Measurements from ENCODE around the gene PDCD1.
"Not testable (repeated sequence)": the region's sequence is repeated elsewhere in the genome, so short reads cannot be mapped to it uniquely, and the experiment has no call there.

The PDCD1 gene

DNA sequence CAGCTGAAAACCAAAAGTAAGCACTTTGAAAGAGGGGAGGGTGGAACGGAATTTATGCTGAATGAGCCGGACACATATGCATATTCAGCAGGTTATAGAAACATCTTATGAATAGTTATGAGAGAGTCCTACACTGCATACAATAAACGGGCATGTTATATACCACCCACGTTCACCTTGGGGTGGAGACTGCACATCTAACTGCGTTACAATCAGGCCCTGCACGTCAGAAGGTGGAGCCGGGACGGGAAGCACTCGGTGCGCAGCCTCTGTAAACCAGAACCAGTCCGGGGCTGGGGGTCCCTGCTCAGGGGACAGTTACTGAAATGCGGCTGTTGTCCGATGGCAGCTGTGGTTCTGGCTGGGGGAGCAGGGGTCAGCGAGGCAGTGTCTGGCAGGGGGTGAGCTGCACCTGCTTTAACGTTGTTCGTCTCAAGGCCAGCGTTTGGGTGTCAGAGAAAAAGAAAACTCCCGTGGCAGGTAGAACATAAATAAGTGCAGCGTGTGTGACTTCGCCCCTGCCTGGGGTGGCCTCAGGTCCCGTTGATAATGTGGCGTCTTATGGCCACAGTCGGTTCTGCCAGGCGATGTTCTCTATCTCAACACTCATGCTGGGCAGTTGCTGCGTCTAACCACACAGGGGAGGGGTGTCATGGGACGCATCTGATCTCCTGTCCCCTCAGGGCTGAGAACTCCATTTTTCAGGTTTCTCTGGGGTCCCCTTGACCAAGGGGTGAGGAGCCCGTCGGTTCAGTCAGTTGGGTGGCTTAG, 24.8 kb downstream of the PDCD1 start:
- DNase-seq (ENCODE audit: low read depth) = not testable (repeated sequence)

DNA sequence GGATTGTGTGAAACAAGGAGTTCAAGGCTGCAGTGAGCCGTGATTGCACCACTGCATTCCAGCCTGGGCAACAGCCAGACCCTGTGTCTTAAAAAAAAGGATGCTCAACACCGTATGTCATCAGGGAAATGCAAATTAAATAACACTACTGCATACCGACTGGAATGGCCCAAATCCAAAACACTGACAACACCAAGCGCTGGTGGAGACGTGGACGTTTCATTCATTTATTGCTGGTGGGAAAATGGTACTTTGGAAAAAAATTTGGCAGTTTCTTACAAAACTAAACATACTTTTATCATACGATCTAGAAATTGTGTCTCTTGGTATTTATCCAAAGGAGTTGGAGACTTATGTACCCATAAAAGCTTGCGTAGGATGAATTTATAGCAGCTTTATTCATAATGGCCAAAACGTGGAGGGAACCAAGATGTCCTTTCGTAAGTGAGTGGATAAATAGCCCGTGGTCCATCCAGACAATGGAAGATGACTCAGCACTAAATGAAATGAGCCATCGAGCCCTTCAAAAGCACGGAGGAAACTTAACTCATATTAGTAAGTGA, 25.5 kb downstream of the PDCD1 start:
- DNase-seq (ENCODE audit: low read depth) = no peak

DNA sequence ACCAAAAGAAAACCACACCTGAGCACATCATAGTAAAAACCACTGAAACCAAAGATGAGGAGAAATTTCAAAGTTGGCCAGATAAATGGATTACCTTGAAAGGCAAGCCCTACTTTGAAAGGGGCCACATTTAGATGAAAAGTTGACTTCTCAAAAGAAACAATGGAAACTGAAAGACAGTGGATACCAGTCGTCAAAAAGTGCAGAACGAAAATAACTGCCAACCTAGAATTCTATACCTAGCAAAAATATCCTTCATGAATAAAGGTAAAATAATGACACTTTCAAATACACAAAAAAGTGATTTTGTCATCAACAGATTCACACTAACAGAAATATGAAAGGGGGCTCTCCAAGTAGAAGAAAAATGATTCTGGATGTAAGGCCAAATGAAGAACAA, 31.3 kb downstream of the PDCD1 start:
- DNase-seq (ENCODE audit: low read depth) = no peak

DNA sequence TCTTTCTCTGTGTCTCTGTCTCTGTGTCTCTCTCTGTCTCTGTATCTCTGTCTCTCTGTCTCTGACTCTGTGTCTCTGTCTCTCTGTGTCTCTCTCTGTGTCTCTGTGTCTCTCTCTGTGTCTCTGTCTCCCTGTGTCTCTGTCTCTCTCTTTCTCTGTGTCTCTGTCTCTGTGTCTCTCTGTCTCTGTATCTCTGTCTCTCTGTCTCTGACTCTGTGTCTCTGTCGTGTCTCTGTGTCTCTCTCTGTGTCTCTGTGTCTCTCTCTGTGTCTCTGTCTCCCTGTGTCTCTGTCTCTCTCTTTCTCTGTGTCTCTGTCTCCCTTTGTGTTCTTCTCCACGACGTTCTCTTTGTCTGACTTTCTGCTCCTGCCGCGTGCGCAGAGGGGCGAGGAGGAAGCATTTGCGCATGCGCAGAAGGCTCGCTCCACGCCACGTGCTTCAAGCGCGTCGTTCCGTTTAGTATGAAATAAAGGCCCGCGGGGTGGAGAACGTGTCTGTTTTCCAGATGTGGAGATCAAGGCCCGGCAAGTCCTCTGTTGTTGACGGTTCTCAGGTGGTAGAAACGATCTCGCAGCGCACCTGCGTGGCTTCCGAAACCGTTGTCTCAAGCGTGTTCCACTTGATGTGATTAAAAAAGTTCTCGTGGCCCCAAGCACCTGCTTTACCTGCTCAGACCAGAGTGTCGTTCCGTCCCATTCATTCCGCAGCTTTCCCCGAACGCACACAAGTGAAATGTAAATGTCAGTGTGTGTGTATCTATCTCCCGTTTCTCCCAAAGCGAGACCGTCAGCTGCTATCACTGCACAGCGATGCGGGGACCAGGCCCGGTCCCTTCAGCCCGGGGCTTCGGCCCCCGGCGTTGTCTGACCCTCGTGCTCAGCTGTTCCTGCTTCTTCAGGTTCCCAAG, 34.9 kb downstream of the PDCD1 start:
- not testable (repeated sequence) for DNase-seq (ENCODE audit: low read depth)

DNA sequence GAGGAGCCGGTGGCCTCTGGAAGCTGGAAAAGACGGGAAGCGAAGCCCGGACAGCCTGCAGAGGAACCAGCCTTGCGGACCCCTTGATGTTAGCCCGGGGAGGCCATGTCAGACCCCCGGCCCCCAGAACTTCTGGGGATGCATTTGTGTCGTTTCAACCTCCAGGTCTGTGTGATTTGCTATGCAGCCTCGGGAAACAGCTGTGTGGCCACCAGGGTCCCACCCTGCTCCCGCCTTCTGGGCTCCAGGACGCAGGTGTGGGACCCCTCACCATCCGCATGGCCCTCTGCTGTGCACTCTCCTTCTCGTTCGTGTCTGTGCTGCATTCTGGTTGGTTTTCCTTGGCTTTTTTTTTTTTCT, 36.5 kb downstream of the PDCD1 start:
- no peak for DNase-seq (ENCODE audit: low read depth)

DNA sequence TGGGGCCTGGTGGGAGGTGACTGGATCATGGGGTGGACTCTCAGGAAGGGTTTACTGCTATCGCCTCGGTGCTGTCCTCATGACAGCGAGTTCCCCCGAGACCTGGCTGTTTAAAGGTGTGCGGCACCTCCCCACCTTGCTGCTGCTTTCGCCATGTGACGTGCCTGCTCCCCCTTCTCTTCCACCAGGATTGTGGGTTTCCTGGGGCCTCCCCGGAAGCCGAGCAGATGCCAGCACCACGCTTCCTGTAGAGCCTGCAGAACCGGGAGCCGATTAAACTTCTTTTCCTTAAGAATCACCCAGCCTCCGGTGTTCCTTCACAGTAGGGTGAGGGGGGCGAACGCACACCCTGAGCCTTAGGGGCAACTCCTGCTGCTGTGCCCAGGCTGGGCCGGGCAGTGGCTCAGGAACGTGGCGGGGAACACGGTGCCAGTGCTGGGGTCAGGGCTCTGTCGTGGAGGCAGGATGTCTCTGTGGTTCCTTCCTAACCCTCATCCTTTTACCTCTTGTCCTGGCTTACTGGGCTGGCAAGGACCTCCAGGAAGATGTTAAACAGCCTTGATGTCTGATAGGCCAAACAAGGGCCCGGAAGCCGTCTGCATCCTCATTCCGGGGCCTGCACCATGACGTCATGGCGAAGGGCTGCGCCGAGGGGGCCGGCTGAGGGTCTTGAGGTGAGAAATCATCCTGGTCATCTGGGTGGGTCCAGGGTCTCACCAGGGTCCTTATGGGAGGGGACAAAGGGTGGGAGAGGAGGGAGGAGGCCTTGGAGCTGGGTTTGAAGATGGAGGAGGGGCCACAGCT, 37.0 kb downstream of the PDCD1 start:
- no peak for DNase-seq (ENCODE audit: low read depth)

DNA sequence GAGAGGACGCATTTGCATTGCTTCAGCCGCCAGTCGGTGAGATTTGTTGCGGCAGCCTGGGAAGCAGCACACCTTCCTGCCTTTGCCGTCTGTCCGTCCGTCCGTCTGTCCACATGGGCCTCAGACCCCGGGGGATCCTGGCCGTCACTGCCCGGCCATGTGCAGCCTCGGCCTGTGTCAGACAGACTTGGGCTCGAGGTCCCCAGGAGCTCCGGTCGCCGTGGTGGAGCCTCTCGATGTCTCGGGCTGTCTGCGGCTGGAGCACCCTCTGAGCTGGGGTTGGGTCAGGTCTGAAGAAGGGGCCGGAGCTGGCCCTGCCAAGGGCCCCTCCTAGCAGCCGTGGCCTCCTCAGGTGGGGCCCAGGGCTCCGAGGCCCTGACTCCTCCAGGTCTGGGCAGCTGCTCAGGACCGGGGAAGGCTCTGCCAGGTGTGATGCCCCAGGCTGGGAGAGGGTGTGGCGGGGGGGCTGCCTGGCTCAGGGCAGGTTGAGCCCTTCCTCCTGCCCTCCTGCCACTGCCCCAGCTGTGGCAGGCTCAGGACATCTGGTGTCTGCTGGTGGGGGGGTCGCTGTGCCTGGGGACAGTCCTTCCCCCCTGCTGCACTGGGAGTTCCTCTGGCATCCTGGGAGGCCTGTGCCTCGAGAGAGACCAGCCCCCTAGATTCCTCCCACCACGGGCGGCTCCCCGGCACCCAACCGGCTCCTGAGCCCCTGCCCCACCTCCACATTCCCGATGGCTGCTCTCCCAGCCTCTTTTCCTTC, 37.9 kb downstream of the PDCD1 start:
- DNase-seq (ENCODE audit: low read depth) = no peak

DNA sequence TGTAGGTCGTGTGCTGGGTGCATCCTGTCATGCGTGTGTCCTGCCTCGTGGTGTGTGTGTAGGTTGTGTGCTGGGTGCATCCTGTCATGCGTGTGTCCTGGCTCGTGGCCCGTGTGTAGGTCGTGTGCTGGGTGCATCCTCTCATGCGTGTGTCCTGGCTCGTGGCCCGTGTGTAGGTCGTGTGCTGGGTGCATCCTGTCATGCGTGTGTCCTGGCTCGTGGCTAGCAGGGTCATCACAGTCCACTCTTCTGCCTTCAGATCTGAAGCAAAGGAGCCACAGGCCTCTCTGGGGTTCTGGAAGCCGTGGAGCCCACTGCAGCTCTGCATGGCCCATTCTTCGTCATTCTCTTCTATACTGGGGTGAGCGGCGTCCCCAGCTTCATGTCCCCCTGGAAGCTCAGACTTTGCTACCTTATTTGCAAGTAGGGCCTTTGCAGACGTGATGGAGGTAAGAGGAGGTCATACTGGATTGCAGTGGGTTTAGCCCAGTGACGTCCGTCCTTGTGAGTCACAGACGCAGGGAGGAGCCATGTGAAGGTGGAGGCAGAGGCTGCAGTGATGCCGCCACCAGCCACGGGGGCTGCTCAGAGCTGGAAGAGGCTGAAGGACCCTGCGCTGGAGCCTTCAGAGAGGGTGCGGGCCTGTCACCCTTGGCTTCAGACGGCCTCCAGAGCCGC, 38.6 kb downstream of the PDCD1 start:
- DNase-seq (ENCODE audit: low read depth) = not testable (repeated sequence)

DNA sequence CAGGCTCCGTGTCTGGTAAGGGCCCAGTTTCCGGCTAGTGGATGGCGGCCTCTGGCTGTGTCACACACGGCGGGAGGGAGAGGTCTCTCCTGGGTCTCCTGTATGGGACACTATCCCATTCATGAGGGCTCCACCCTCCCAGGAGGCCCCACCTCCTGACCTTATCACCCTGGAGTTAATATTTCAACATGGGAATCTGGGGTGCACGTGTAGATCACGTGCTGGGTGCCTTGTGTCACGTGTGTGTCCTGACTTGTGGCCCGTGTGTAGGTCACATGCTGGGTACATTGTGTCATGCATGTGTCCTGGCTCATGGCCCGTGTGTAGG, 39.8 kb downstream of the PDCD1 start:
- DNase-seq (ENCODE audit: low read depth) = no peak

DNA sequence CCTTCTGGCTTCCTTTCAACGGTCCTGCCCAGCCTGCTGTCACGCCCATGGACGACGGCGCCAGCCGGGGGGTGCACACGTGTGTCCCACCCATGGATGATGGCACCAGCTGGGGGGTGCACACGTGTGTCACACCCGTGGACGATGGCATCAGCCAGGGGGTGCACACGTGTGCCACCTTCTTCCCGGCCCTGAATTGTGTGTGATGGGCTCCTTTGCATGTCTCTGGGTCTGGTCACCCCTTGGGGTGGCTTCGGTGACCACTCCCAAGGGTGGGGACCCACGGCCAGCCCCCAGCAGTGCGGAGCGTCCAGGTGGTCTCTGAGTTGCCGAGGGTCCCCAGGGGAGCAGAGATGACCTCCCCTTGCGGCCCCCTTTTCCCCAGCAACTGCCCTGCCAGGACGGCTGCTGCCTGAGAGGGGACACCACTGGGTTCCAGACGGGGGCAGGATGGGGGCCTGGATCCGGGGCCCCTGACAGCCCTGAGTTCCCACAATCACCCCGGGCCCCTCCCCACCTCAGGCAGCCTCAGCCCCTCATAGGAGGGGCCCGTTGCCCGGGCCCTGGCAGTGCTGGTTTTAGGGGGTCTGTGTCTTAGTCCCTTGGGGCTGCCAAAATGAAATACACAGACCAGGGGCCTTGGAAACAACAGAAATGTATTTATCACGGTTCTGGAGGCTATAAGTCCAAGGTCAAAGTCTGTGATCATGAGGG, 40.3 kb downstream of the PDCD1 start:
- DNase-seq (ENCODE audit: low read depth) = no peak

DNA sequence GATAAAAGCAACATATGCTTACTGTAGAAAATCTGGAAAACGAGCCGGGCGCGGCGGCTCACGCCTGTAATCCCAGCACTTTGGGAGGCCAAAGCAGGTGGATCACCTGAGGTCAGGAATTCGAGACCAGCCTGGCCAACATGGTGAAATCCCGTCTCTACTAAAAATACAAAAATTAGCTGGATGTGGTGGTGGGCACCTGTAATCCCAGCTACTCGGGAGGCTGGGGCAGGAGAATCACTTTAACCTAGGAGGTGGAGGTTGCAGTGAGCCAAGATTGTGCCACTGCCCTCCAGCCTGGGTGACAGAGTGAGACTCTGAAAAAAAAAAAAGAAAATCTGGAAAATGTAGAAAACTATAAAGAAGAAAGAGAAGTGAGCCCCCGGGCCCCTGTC, 40.9 kb downstream of the PDCD1 start:
- DNase-seq (ENCODE audit: low read depth) = not testable (repeated sequence)

DNA sequence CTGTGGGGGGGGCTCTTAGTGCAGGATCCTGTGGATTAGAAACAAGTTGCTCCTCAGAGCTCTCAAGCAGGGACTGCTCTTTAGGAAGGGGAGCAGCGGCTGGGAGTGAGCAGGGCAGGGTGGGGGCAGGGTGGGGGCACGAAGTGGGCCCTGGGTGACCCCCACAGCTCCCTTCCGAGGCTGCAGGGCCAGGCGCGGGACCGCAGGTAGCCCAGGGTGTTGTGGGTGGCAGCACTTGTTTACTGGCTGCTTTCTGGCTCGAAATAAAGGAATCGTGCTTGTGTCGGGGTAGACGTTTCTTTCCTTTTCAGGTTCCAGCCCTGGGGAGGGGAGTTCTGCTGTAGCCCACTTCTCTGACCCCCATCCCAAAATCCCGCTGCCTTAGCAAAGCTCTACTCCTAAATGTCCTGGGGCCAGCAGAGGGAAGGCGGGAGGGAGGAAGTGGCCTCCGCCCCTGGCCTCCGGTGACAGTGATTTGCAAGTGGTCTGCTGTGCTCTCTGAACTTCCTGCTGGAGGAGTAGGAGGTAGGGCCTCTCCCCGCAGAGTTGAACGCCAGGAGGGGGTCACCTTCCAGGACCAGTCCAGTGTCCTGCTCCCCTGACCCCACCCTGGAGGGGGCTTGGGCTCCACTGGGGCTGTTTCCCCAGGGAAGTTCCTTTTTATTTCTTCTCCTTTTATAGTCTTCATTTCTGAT, 41.4 kb downstream of the PDCD1 start:
- DNase-seq (ENCODE audit: low read depth) = no peak

DNA sequence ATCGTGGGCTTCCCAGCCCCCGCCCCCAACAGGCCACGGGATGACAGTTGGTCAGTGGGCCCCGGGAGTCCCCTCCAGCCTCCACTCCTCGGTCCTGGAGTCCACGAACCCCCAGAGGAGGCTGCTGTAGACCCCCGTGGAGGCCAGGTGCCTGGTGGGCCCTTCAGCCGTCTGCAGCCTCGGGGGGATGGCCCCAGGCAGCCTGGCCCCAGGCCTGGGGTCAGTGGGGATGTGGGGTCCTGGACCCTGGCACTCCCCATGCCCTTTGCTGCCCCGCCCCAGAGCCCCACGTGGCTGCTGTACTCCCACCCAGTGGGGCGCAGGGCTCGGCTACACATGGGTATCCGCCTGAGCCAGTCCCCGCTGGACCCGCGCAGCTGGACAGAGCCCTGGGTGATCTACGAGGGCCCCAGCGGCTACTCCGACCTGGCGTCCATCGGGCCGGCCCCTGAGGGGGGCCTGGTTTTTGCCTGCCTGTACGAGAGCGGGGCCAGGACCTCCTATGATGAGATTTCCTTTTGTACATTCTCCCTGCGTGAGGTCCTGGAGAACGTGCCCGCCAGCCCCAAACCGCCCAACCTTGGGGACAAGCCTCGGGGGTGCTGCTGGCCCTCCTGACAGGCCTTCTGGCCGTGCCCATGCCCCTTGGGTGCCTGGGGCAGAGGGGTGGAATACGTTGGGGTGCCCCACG, 42.1 kb downstream of the PDCD1 start:
- DNase-seq (ENCODE audit: low read depth) = no peak

DNA sequence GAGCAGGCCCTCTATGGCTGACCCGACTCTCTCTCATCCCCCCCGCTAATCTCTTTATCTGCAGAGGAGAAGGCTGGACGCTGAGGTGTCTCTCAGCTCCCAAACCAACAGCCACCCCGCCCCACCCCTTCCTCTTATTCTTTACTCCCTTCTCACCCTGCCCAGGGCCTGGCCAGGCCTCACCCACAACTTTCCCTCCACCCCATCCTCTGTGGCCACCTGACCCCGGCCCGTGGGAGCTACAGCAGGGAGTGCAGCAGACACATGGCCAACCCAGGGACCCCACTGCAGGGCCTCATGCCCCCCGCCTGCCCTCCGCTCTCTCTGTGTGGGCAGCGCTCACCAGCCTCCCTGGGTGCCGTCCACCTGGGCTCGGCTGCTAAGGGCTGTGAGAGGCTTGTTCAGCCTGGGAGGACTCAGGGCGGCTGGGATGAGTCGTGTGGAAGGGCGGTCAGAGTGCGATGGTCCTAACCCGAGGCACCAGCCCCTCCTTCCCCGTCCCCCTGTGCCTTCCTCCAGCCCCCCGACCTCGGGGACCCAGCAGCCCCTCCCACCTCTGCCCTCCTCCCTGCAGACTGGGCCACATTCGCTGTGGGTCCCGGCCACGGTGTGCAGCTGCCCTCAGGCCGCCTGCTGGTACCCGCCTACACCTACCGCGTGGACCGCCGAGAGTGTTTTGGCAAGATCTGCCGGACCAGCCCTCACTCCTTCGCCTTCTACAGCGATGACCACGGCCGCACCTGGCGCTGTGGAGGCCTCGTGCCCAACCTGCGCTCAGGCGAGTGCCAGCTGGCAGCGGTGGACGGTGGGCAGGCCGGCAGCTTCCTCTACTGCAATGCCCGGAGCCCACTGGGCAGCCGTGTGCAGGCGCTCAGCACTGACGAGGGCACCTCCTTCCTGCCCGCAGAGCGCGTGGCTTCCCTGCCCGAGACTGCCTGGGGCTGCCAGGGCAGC, 42.9 kb downstream of the PDCD1 start:
- DNase-seq (ENCODE audit: low read depth) = no peak

DNA sequence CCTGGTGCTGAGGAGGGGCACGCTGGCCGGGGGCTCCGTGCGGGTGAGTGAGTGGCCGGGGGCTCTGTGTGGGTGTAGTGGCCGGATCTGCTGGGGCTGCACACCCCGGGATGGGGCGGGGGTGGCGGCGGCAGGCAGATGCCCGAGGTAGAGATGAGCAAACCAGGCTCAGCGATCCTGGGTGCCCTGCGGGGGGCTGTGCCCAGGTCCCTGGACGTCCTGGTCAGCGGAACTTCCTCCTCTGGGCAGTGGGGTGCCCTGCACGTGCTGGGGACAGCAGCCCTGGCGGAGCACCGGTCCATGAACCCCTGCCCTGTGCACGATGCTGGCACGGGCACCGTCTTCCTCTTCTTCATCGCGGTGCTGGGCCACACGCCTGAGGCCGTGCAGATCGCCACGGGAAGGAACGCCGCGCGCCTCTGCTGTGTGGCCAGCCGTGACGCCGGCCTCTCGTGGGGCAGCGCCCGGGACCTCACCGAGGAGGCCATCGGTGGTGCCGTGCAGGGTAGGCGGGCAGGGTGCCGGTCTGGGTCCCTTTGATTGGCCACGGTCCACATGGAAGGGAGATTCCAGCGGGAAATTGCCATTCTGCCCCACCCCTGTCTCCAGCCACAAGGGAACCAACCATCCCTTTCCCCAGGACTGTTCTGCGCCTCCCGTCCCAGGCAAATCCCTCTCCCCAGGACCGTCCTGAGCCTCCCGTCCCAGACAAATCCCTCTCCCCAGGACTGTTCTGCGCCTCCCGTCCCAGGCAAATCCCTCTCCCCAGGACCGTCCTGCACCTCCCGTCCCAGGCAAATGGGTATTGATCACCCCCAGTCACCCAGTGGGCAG, 43.8 kb downstream of the PDCD1 start:
- no peak for DNase-seq (ENCODE audit: low read depth)

DNA sequence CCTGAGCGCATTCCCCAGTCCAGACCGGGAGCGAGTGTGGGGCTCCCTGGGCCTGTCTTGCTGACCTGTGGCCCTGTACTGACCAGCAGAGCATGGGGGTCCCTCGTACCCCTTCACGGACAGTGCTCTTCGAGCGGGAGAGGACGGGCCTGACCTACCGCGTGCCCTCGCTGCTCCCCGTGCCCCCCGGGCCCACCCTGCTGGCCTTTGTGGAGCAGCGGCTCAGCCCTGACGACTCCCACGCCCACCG, 44.4 kb downstream of the PDCD1 start:
- DNase-seq (ENCODE audit: low read depth) = no peak

DNA sequence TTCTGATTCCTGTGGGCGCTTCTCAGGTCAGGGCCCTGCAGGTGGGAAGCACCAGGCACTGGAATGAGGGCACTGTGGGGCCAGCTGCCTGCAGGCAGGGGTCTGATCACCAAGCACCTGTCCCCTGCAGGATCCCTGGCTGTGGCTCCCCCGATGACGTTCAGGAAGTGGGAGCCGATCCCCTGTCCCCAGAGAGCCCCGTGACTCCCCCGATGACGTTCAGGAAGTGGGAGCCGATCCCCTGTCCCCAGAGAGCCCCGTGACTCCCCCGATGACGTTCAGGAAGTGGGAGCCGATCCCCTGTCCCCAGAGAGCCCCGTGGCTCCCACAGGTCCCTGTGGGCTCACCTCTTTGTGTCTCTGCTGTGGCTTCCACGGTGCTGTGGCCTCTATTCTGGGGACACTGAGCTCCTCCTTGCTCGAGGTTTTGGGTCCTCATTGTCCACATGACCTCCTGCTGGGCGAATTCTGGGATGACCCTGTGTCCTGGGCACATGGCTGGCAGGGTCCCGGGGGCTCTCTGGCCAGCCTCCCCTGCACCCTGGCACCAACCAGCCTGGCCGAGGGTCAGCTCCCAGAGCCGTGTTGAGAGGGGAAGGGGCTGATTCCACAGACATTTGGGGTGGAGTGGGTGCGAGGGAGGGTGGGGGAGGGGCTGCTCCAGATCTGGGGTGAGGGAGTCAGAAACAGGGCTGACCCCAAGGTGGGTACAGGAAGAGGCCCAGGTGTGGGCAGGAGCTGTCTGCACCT, 44.9 kb downstream of the PDCD1 start:
- DNase-seq (ENCODE audit: low read depth) = no peak
